HCT116 (cell line): ENCODE measurements around the gene PFDN2. TPM values are rescaled to one million over a fixed set of nuclear protein-coding genes. Genes with fewer than 3 reads are reported as not detected.

Experiments used
- ATAC-seq: fragments of 200-7000 bp; cut with Tn5 transposase; 2 replicates; pipeline ENCODE4 v1.9.1; 2020; ENCODE audit warnings: mild to moderate bottlenecking, moderate library complexity
- BruUV-seq: library from RNA; stranded (reverse); fragments of 400-500 nt; replicated peaks from 2 replicates; lab custom pipeline; 2021; lab: Mats Ljungman, UMichigan
- CTCF ChIA-PET: fragments of 300-600 bp; sonication (Branson Sonifier 250); formaldehyde crosslinking; loops from one replicate; lab custom pipeline; 2021; ENCODE audit warnings: antibody characterized with exemption; lab: Charles Lee
- POLR2A ChIA-PET: fragments of 300-600, 350-600 bp; sonication (Branson Sonifier 250); formaldehyde crosslinking; loops from one replicate; lab custom pipeline; 2021; ENCODE audit warnings: antibody characterized with exemption; lab: Charles Lee
- RAD21 ChIA-PET, 2 experiments: fragments of 300-600 bp; sonication (Branson Sonifier 250); formaldehyde crosslinking; loops; one replicate each; lab custom pipeline; 2023; ENCODE audit warnings: low total read pairs in 2 of 2; ENCODE audit not compliant: uncharacterized antibody in 2 of 2, unreplicated experiment in 2 of 2, low non-redundant PET in 1 of 2; lab: Charles Lee
- DNase-seq: peaks from one replicate; pipeline ENCODE4 v3.0.0-alpha.2; 2010; ENCODE audit warnings: low read depth, low spot score
- H2AFZ ChIP-seq: fragments of 200-600 bp; shearing (Covaris generic), sonication (generic); 2 replicates; pipeline ENCODE4 v1.6.1; 2017; ENCODE audit warnings: low read depth, mixed run types, mixed read lengths, antibody characterized with exemption, low read length; ENCODE audit not compliant: poor library complexity, severe bottlenecking
- H3K27ac ChIP-seq: 2 replicates; pipeline ENCODE4 v1.5.1; 2012; ENCODE audit warnings: low read depth, low read length
- H3K27me3 ChIP-seq: fragments of 200-600 bp; sonication (generic); 2 replicates; pipeline ENCODE4 v1.6.1; 2016; ENCODE audit warnings: mixed run types, low read length, mixed read lengths; ENCODE audit not compliant: insufficient read depth
- H3K36me3 ChIP-seq, 2 experiments: fragments of 200-500 bp in 1 of 2; fragments of 200-600 bp in 1 of 2; sonication (Bioruptor generic) in 1 of 2; sonication (generic) in 1 of 2; 2 replicates each; pipeline versions ENCODE4 v1.5.1 to v1.6.1; 2014 to 2016; ENCODE audit warnings: low read length in 2 of 2, inconsistent platforms in 1 of 2, mixed read lengths in 1 of 2, mixed run types in 1 of 2; ENCODE audit not compliant: insufficient read depth in 2 of 2, control insufficient read depth in 1 of 2
- H3K4me1 ChIP-seq, 2 experiments: fragments of 200-600 bp in 1 of 2; sonication (generic) in 1 of 2; 2 replicates each; pipeline versions ENCODE4 v1.5.1 to v1.6.1; 2012 to 2017; ENCODE audit warnings: low read length in 2 of 2, inconsistent platforms in 1 of 2, mild to moderate bottlenecking in 1 of 2, mixed read lengths in 1 of 2, mixed run types in 1 of 2, moderate library complexity in 1 of 2; ENCODE audit not compliant: insufficient read depth in 2 of 2, control insufficient read depth in 1 of 2
- H3K4me2 ChIP-seq: fragments of 200-600 bp; sonication (generic); 2 replicates; pipeline ENCODE4 v1.6.1; 2017; ENCODE audit warnings: mixed run types, low read length, mixed read lengths
- H3K4me3 ChIP-seq, 2 experiments: fragments of 200-600 bp in 1 of 2; sonication (generic) in 1 of 2; replicated peaks in 1 of 2; 2 replicates each; pipeline ENCODE4 v1.5.1; 2011 to 2016; ENCODE audit warnings: low read length in 2 of 2, control low read depth in 1 of 2, low read depth in 1 of 2, mild to moderate bottlenecking in 1 of 2, mixed read lengths in 1 of 2, mixed run types in 1 of 2
- H3K79me2 ChIP-seq: fragments of 200-600 bp; sonication (generic); 2 replicates; pipeline ENCODE4 v1.6.1; 2017; ENCODE audit warnings: mild to moderate bottlenecking, mixed run types, low read length, moderate library complexity, mixed read lengths; ENCODE audit not compliant: insufficient read depth
- H3K9ac ChIP-seq: fragments of 200-600 bp; sonication (generic); 2 replicates; pipeline ENCODE4 v1.6.1; 2016; ENCODE audit warnings: low read length, mixed read lengths
- H3K9me2 ChIP-seq: fragments of 200-600 bp; sonication (generic), shearing (Covaris generic); 2 replicates; pipeline ENCODE4 v1.6.1; 2017; ENCODE audit warnings: mixed run types, mild to moderate bottlenecking, moderate library complexity; ENCODE audit not compliant: insufficient read depth
- H3K9me3 ChIP-seq, 2 experiments: fragments of 200-500 bp in 1 of 2; fragments of 200-600 bp in 1 of 2; sonication (Bioruptor generic) in 1 of 2; sonication (generic) in 1 of 2; 2 replicates each; pipeline ENCODE4 v1.6.1; 2014 to 2017; ENCODE audit warnings: low read length in 2 of 2, mixed read lengths in 2 of 2, inconsistent platforms in 1 of 2, low read depth in 1 of 2, mild to moderate bottlenecking in 1 of 2, mixed run types in 1 of 2, moderate library complexity in 1 of 2; ENCODE audit not compliant: control insufficient read depth in 1 of 2, insufficient read depth in 1 of 2
- H4K20me1 ChIP-seq: fragments of 200-600 bp; sonication (generic), shearing (Covaris generic); 2 replicates; pipeline ENCODE4 v1.6.1; 2017; ENCODE audit warnings: mixed run types, mild to moderate bottlenecking, moderate library complexity; ENCODE audit not compliant: insufficient read depth
- CBX3 ChIP-seq: IDR thresholded peaks from 2 replicates; pipeline ENCODE4 v1.6.1; 2012; ENCODE audit warnings: low read depth
- EGR1 ChIP-seq: IDR thresholded peaks from 2 replicates; pipeline ENCODE4 v1.6.1; 2012; ENCODE audit warnings: low read depth
- ELF1 ChIP-seq: IDR thresholded peaks from 2 replicates; pipeline ENCODE4 v1.6.1; 2012; ENCODE audit warnings: low read depth, borderline replicate concordance
- EZH2 ChIP-seq: fragments of 200-600 bp; sonication (generic); IDR thresholded peaks from 2 replicates; pipeline ENCODE4 v1.6.1; 2017; ENCODE audit warnings: antibody characterized with exemption, mixed run types
- EZH2phosphoT487 ChIP-seq: fragments of 200-600 bp; IDR thresholded peaks from 2 replicates; pipeline ENCODE4 v1.6.1; 2018; ENCODE audit warnings: antibody characterized with exemption, borderline replicate concordance
- FOSL1 ChIP-seq: IDR thresholded peaks from 2 replicates; pipeline ENCODE4 v1.6.1; 2012; ENCODE audit warnings: low read depth
- RAD21 ChIP-seq: IDR thresholded peaks from 2 replicates; pipeline ENCODE4 v1.6.1; 2012; ENCODE audit warnings: low read depth, mild to moderate bottlenecking
- SP1 ChIP-seq: IDR thresholded peaks from 2 replicates; pipeline ENCODE4 v1.6.1; 2012; ENCODE audit warnings: low read depth
- SRF ChIP-seq: IDR thresholded peaks from 2 replicates; pipeline ENCODE4 v1.6.1; 2012; ENCODE audit warnings: low read depth
- TCF7L2 ChIP-seq: IDR thresholded peaks from 2 replicates; pipeline ENCODE4 v1.7.0; 2011; ENCODE audit warnings: borderline replicate concordance, inconsistent platforms; ENCODE audit not compliant: insufficient read depth, insufficient read length; ENCODE audit errors: extremely low read depth
- ZFX ChIP-seq: fragments of 450-650 bp; IDR thresholded peaks from 2 replicates; pipeline ENCODE4 v1.6.1; 2017
- intact Hi-C: fragments of 100-400 bp; cut with micrococcal nuclease; formaldehyde crosslinking; loops from 2 replicates; pipeline ENCODE4 v1.10.0; 2022
- total RNA-seq: library from RNA; stranded (reverse); gene quantifications from one replicate; pipeline ENCODE4 v1.2.1, GENCODE V29; 2021; ENCODE audit not compliant: unreplicated experiment
- TF ChIP-seq, protein P1 (sequence below): IDR thresholded peaks from 2 replicates; pipeline ENCODE4 v1.6.1; 2012
- TF ChIP-seq, protein P2 (sequence below): IDR thresholded peaks from 2 replicates; pipeline ENCODE4 v1.6.1; 2011; ENCODE audit warnings: mild to moderate bottlenecking, low read length, moderate library complexity; ENCODE audit not compliant: insufficient replicate concordance; ENCODE audit errors: extremely low read depth
- TF ChIP-seq, protein P3 (sequence below): IDR thresholded peaks from 2 replicates; pipeline ENCODE4 v1.6.1; 2012; ENCODE audit warnings: low read depth

Gene PFDN2
- total RNA-seq, 1 experiment from 2014 or later, result 179 TPM

DNA sequence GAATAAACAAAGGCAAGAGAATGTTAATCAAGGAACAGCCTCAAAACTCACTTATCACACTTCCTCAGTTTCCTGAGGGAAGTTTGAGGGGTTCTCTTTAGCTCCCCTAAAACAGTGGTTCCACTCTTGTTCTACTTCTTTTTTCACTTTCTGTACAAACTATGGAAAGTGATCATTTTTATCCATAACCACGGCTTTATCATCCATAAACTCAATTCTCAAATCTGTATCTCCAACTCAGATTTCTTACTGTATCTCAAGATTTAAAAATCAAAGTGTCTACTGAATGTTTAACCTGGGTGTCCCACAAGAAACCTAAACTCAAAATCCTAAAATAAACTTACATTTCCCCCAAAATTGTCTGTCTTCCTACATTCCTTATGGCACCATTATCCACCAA is 3.9 kb downstream of the PFDN2 start:
- Histone ChIP-seq H3K27ac (no peak overlapping the region), H3K9me3 (no peaks in the 10 kb centered on the region), H3K36me3 (peaks cover 0 to 21% of the 10 kb centered on the region in 2 experiments; a peak in 1 of 4 replicates), H3K4me1 (peaks cover 27 to 46% of the 10 kb centered on the region in 2 experiments), H3K9ac (no peak overlapping the region), H3K9me2 (no peaks in the 10 kb centered on the region), H3K4me3 (no peak overlapping the region), H3K4me2 (peak overlapping the region; percentile 84; the same call in 1 of the 2 replicates), H3K27me3 (no peaks in the 10 kb centered on the region), H2AFZ (no peak overlapping the region), H3K79me2 (peaks cover 100% of the 10 kb centered on the region)
- RAD21 ChIA-PET, result no interaction called here
- no peak for DNase-seq
- POLR2A ChIA-PET, result no interaction called here
- CTCF ChIA-PET, result no interaction called here
- no peak for ATAC-seq
- no TSS peak for BruUV-seq
- TF ChIP-seq, protein P1, sequence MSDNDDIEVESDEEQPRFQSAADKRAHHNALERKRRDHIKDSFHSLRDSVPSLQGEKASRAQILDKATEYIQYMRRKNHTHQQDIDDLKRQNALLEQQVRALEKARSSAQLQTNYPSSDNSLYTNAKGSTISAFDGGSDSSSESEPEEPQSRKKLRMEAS, result no peak
- no peak for TF ChIP-seq ELF1
- TF ChIP-seq ZFX, result no peak
- TF ChIP-seq CBX3, result no peak
- TF ChIP-seq SP1, result no peak
- no peak for TF ChIP-seq EGR1
- TF ChIP-seq FOSL1, result no peak
- no peak for TF ChIP-seq SRF
- TF ChIP-seq EZH2phosphoT487, result no peak
- TF ChIP-seq TCF7L2, result no peak
- no peak for TF ChIP-seq RAD21
- TF ChIP-seq, all 23 proteins: peak for 0
- intact Hi-C loops, result no loop called here
- peaks cover 15% of the 10 kb centered on the region; the same call in 1 of the 2 replicates for H4K20me1 ChIP-seq

DNA sequence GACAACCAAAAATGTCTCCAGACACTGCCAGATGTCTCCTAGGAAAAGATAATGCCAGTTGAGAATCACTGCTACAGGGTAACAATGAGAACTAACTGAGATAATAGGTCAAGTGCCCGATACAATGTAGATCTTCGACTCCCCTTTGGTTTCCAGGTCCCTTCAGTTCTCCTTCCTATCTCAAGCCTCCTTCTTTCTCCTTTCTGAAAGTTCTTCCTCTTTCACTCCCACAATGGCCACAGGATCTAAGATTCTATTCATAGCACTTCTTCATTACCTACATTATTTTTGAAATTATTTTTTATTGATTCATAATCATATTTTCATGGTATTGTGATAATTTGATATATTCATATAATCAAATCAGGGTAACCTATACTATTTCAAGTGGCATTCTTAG is 6.3 kb downstream of the PFDN2 start:
- Histone ChIP-seq H4K20me1 (peaks cover 16% of the 10 kb centered on the region; the same call in 1 of the 2 replicates), H3K4me2 (no peak overlapping the region), H3K4me1 (peaks cover 22 to 36% of the 10 kb centered on the region in 2 experiments), H3K27ac (no peak overlapping the region), H3K36me3 (peaks cover 2 to 21% of the 10 kb centered on the region in 2 experiments; a peak in 1 of 4 replicates), H2AFZ (no peak overlapping the region), H3K9ac (no peak overlapping the region), H3K9me2 (no peaks in the 10 kb centered on the region), H3K27me3 (no peaks in the 10 kb centered on the region), H3K79me2 (peaks cover 99% of the 10 kb centered on the region), H3K4me3 (no peak overlapping the region), H3K9me3 (no peaks in the 10 kb centered on the region)
- RAD21 ChIA-PET, result no interaction called here
- DNase-seq (no peak), ATAC-seq (no peak)
- POLR2A ChIA-PET, result interaction anchor here (0.9 to 1.2 kb wide), 2 partner anchors 10 to 31 kb away, joined by 3 read pairs; no protein-coding TSS in a partner anchor
- intact Hi-C loops, result no loop called here
- CTCF ChIA-PET, result no interaction called here
- no TSS peak for BruUV-seq
- TF ChIP-seq RAD21 (no peak), TCF7L2 (no peak), CBX3 (no peak), EZH2 (no peak), SRF (no peak)
- TF ChIP-seq, protein P1, result no peak
- TF ChIP-seq, protein P2, sequence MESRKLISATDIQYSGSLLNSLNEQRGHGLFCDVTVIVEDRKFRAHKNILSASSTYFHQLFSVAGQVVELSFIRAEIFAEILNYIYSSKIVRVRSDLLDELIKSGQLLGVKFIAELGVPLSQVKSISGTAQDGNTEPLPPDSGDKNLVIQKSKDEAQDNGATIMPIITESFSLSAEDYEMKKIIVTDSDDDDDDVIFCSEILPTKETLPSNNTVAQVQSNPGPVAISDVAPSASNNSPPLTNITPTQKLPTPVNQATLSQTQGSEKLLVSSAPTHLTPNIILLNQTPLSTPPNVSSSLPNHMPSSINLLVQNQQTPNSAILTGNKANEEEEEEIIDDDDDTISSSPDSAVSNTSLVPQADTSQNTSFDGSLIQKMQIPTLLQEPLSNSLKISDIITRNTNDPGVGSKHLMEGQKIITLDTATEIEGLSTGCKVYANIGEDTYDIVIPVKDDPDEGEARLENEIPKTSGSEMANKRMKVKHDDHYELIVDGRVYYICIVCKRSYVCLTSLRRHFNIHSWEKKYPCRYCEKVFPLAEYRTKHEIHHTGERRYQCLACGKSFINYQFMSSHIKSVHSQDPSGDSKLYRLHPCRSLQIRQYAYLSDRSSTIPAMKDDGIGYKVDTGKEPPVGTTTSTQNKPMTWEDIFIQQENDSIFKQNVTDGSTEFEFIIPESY, result no peak
- TF ChIP-seq, protein P3, sequence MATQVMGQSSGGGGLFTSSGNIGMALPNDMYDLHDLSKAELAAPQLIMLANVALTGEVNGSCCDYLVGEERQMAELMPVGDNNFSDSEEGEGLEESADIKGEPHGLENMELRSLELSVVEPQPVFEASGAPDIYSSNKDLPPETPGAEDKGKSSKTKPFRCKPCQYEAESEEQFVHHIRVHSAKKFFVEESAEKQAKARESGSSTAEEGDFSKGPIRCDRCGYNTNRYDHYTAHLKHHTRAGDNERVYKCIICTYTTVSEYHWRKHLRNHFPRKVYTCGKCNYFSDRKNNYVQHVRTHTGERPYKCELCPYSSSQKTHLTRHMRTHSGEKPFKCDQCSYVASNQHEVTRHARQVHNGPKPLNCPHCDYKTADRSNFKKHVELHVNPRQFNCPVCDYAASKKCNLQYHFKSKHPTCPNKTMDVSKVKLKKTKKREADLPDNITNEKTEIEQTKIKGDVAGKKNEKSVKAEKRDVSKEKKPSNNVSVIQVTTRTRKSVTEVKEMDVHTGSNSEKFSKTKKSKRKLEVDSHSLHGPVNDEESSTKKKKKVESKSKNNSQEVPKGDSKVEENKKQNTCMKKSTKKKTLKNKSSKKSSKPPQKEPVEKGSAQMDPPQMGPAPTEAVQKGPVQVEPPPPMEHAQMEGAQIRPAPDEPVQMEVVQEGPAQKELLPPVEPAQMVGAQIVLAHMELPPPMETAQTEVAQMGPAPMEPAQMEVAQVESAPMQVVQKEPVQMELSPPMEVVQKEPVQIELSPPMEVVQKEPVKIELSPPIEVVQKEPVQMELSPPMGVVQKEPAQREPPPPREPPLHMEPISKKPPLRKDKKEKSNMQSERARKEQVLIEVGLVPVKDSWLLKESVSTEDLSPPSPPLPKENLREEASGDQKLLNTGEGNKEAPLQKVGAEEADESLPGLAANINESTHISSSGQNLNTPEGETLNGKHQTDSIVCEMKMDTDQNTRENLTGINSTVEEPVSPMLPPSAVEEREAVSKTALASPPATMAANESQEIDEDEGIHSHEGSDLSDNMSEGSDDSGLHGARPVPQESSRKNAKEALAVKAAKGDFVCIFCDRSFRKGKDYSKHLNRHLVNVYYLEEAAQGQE, result no peak
